Measurements from ENCODE around the gene PXYLP1.

Gene PXYLP1

GRCh38 chr3:141241616-141242376, 10.2 kb downstream of the PXYLP1 start:
- DNase-seq (ENCODE audit: insufficient read length) (no peak), FAIRE-seq (no peak)
- no peak for TF ChIP-seq TAF1 (IDR thresholded peaks at IDR 0.05; ENCODE audit: borderline replicate concordance, low read depth, low read length)
- TF ChIP-seq POLR2A (IDR thresholded peaks at IDR 0.05; ENCODE audit: low read depth, low read length) = no peak
- TF ChIP-seq POLR2AphosphoS5 (IDR thresholded peaks at IDR 0.05; ENCODE audit: low read depth, low read length) = no peak

GRCh38 chr3:141242377-141243092, 10.9 kb downstream of the PXYLP1 start:
- no peak for TF ChIP-seq POLR2AphosphoS5 (IDR thresholded peaks at IDR 0.05; ENCODE audit: low read depth, low read length)
- no peak for TF ChIP-seq POLR2A (IDR thresholded peaks at IDR 0.05; ENCODE audit: low read depth, low read length)
- TF ChIP-seq TAF1 (IDR thresholded peaks at IDR 0.05; ENCODE audit: borderline replicate concordance, low read depth, low read length) = no peak
- DNase-seq (ENCODE audit: insufficient read length) = no peak
- FAIRE-seq = no peak

GRCh38 chr3:141243271-141243707, 11.7 kb downstream of the PXYLP1 start:
- DNase-seq (ENCODE audit: insufficient read length) (no peak), FAIRE-seq (no peak)
- TF ChIP-seq TAF1 (IDR thresholded peaks at IDR 0.05; ENCODE audit: borderline replicate concordance, low read depth, low read length) = no peak

GRCh38 chr3:141246224-141246957, 14.8 kb downstream of the PXYLP1 start:
- no peak for TF ChIP-seq POLR2A (IDR thresholded peaks at IDR 0.05; ENCODE audit: low read depth, low read length)
- no peak for TF ChIP-seq POLR2AphosphoS5 (IDR thresholded peaks at IDR 0.05; ENCODE audit: low read depth, low read length)
- TF ChIP-seq TAF1 (IDR thresholded peaks at IDR 0.05; ENCODE audit: borderline replicate concordance, low read depth, low read length) = no peak
- FAIRE-seq = no peak
- DNase-seq (ENCODE audit: insufficient read length) = no peak

GRCh38 chr3:141246958-141247301, 15.3 kb downstream of the PXYLP1 start:
- no peak for DNase-seq (ENCODE audit: insufficient read length)
- TF ChIP-seq POLR2AphosphoS5 (IDR thresholded peaks at IDR 0.05; ENCODE audit: low read depth, low read length) = no peak
- FAIRE-seq = no peak

- DNase-seq (ENCODE audit: insufficient read length) (no peak), FAIRE-seq (no peak)
- TF ChIP-seq POLR2AphosphoS5 (IDR thresholded peaks at IDR 0.05; ENCODE audit: low read depth, low read length) = no peak
- TF ChIP-seq POLR2A (IDR thresholded peaks at IDR 0.05; ENCODE audit: low read depth, low read length) = no peak
- no peak for TF ChIP-seq TAF1 (IDR thresholded peaks at IDR 0.05; ENCODE audit: borderline replicate concordance, low read depth, low read length)
These were observed 16.4 kb downstream of the PXYLP1 start for GRCh38 chr3:141248064-141248463.

- TF ChIP-seq TAF1 (IDR thresholded peaks at IDR 0.05; ENCODE audit: borderline replicate concordance, low read depth, low read length) = no peak
- TF ChIP-seq POLR2A (IDR thresholded peaks at IDR 0.05; ENCODE audit: low read depth, low read length) = no peak
- TF ChIP-seq POLR2AphosphoS5 (IDR thresholded peaks at IDR 0.05; ENCODE audit: low read depth, low read length) = no peak
- no peak for DNase-seq (ENCODE audit: insufficient read length)
- FAIRE-seq = no peak
These were observed 17.4 kb downstream of the PXYLP1 start for GRCh38 chr3:141249041-141249440.

- FAIRE-seq (no peak), DNase-seq (ENCODE audit: insufficient read length) (no peak)
- TF ChIP-seq POLR2AphosphoS5 (IDR thresholded peaks at IDR 0.05; ENCODE audit: low read depth, low read length) (no peak), POLR2A (IDR thresholded peaks at IDR 0.05; ENCODE audit: low read depth, low read length) (no peak), TAF1 (IDR thresholded peaks at IDR 0.05; ENCODE audit: borderline replicate concordance, low read depth, low read length) (no peak)
These were observed 18.7 kb downstream of the PXYLP1 start for GRCh38 chr3:141250342-141250741.

GRCh38 chr3:141250828-141251227, 19.2 kb downstream of the PXYLP1 start:
- TF ChIP-seq TAF1 (IDR thresholded peaks at IDR 0.05; ENCODE audit: borderline replicate concordance, low read depth, low read length) = no peak

GRCh38 chr3:141253326-141253725, 21.7 kb downstream of the PXYLP1 start:
- TF ChIP-seq POLR2AphosphoS5 (IDR thresholded peaks at IDR 0.05; ENCODE audit: low read depth, low read length) = no peak
- no peak for TF ChIP-seq POLR2A (IDR thresholded peaks at IDR 0.05; ENCODE audit: low read depth, low read length)
- no peak for DNase-seq (ENCODE audit: insufficient read length)
- FAIRE-seq = no peak

More at GRCh38 chr3:141250828-141251227, 19.2 kb downstream of the PXYLP1 start:
- no peak for FAIRE-seq
- no peak for DNase-seq (ENCODE audit: insufficient read length)

GRCh38 chr3:141253811-141254210, 22.2 kb downstream of the PXYLP1 start:
- no peak for TF ChIP-seq TAF1 (IDR thresholded peaks at IDR 0.05; ENCODE audit: borderline replicate concordance, low read depth, low read length)
- no peak for TF ChIP-seq POLR2A (IDR thresholded peaks at IDR 0.05; ENCODE audit: low read depth, low read length)
- TF ChIP-seq POLR2AphosphoS5 (IDR thresholded peaks at IDR 0.05; ENCODE audit: low read depth, low read length) = no peak
- no peak for DNase-seq (ENCODE audit: insufficient read length)
- no peak for FAIRE-seq
